Cerebellar nuclear complex (tissue), 1 donor: ENCODE measurements around the gene LTBR.

Experiments
- DNase-seq, 2 experiments: peaks; one replicate each; lab custom pipeline; 2025; lab: John Stamatoyannopoulos, UW

Gene LTBR

DNA sequence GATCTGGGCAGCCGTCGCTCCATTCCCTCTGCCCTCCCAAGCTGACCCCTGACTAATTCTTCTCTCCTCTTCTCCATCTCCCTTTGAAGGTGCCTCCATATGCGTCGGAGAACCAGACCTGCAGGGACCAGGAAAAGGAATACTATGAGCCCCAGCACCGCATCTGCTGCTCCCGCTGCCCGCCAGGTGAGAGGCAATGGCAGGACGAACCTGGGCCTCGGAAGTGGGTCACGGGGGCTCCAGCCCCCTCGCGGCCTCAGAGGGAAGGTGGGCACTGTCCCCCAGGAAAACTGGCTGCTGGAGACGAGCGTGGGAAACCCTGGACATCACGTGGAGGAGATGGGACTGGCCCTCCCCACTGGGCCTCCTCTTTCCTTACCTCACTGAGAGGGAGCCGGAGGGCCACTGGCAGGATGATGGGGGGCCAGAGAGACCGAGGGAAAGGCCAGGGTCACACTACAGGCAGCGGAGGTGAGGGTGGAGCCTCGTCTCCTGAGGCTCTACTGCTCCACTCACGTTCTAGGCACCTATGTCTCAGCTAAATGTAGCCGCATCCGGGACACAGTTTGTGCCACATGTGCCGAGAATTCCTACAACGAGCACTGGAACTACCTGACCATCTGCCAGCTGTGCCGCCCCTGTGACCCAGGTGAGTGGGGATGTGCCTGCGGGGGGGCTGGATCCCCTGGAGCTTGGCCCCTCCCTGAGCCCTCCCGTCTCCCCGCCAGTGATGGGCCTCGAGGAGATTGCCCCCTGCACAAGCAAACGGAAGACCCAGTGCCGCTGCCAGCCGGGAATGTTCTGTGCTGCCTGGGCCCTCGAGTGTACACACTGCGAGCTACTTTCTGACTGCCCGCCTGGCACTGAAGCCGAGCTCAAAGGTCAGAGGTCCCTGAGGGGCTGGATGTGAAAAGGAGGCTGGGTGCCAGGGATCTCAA, 806 bp downstream of the LTBR start:
- DNase-seq, result no peak

- no peak for DNase-seq
Observed at GRCh38 chr12:6386038-6386437, 2.1 kb downstream of the LTBR start.

DNA sequence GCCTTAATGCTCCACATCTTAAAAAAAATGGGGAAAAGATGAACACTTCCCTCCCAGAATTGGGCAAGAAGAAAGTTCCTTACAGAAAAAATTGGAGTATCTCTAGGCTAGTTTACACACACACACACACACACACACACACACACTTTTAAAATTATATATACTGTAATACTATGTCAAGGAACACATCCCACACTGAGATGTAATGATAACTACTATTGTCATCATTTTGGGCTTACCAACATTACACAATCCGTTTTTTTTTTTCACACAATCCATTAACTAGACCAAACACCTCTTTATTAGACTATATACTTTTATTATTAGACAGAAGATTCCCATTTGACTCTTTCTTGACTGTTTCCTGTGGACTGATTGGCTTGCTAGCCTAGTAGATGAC, 2.5 kb downstream of the LTBR start:
- DNase-seq, result no peak

- DNase-seq, result no peak
Observed at GRCh38 chr12:6387541-6387940, 3.6 kb downstream of the LTBR start.

DNA sequence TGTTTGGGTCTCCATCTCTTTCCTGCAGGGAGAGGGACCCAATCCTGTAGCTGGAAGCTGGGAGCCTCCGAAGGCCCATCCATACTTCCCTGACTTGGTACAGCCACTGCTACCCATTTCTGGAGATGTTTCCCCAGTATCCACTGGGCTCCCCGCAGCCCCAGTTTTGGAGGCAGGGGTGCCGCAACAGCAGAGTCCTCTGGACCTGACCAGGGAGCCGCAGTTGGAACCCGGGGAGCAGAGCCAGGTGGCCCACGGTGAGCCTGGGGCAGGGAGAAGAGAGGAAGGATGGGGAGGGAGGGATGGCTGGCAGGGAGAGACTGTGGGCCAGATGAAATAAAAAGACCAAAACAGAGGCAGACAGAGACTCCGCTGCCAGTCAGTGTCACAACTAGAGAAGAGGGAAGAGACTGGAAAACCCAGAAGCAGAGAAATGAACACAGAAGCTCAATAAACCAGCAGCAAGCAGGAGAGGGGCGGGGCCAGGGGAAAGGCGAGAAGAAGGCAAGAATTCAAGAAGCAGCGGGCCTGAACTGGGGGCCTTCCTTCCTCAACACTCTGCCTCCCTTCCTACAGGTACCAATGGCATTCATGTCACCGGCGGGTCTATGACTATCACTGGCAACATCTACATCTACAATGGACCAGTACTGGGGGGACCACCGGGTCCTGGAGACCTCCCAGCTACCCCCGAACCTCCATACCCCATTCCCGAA, 6.3 kb downstream of the LTBR start:
- DNase-seq, result no peak

DNA sequence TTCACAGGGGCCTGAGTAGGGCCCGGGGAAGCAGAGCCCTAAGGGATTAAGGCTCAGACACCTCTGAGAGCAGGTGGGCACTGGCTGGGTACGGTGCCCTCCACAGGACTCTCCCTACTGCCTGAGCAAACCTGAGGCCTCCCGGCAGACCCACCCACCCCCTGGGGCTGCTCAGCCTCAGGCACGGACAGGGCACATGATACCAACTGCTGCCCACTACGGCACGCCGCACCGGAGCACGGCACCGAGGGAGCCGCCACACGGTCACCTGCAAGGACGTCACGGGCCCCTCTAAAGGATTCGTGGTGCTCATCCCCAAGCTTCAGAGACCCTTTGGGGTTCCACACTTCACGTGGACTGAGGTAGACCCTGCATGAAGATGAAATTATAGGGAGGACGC, 7.1 kb downstream of the LTBR start:
- no peak for DNase-seq

DNA sequence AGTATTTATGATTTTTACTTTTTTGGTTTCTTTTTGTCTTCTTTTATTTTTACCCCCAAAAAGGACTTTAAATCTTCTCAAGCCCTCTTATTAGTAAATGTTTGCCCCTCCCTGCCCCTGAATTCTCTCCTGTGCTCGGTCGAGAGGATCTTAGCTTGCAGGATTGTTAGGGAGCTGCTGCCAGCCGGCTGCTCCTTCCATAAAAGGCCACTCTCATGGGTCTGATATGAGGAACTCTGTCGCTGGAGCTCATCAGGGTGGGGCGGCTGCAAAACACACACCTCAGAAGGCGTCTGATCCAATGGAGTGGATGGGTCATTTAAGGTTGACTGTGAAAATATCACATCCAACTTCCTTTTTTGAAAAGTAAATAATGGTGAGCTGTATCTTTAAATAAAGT, 8.5 kb downstream of the LTBR start:
- DNase-seq, result no peak

DNA sequence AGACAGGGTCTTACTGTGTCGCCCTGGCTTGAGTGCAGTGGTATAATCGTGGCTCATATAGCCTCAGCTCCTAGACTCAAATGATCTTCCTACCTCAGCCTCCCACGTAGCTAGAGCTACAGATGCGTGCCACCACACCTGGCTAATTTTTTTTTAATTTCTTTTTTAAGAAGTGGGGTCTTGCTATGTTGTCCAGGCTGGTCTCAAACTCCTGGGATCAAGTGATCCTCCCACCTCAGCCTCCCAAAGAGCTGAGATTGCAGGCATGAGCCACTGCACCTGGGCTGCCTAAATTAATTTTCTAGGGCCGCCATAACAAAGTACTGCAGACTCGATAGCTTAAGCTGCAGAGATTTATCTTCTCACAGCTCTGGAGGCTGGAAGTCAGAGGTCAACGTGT, 9.1 kb downstream of the LTBR start:
- no peak for DNase-seq

GRCh38 chr12:6394398-6394797, 10.4 kb downstream of the LTBR start:
- no peak for DNase-seq

DNA sequence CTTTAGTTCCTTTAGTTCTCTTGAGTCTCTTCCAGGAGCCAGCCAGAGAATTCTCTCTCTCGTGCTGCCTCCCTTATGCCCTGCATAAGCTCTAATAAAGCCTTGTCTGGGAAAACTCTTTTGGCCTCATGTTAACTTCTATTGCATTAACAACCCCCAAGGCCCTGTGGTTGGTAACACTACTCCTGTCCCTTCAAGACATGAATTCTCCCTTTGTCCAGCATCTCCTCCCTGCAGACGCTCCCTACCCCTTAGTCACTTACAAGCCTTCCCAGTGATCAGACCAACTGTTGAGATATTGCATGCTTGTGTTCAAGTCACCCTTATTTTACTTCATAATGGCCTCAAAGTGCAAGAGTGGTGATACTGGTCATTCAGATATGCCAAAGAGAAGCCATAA, 12.1 kb downstream of the LTBR start:
- no peak for DNase-seq

DNA sequence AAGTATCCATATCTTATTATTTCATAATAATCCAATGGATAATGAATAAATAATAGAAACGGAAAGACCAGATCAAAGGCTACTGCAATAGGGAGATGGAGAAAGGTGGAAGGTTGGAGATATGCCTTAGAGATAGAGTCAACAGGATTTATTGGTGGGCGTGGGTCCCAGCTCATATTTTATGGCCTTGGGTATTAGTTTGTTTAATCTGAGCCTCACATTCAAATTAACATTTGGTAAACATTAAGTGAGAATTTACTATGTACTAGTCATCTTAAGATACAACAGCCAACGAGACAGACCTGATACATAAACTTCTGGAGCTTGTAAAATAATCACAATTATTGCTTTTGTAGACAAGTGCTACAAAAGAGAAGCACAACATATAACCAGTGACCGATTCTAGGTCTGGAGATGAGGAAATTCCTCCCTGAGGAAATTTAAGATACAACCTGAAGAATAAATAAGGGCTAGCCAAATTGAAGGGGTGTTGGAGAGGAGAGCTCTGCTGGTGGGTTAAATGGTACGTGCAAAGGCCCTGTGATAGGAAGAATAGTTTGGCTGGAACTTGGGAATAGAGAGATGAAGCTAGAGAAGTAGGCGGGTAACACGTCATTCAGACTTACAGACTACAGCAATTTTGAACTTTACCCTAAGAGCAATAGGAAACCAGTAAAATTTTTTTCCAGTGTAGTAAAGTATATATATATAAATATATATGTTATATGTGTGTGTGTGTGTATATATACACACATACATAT, 16.1 kb downstream of the LTBR start:
- DNase-seq, result no peak

DNA sequence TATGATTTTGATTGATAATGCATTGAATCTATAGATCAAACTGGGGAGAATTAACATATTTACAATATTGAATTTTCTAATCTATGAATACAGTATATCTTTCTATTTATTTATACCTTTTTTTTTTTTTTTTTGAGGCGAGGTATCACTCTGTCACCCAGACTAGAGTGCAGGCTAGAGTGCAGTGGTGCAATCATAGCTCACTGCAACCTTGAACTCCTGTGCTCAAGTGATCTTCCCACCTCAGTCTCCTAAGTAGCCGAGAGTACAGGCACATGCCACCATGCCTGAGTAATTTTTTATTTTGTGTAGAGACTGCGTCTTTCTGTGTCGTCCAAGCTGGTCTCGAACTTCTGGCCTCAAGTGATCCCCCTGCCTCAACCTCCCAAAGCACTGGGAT, 20.4 kb downstream of the LTBR start:
- no peak for DNase-seq

DNA sequence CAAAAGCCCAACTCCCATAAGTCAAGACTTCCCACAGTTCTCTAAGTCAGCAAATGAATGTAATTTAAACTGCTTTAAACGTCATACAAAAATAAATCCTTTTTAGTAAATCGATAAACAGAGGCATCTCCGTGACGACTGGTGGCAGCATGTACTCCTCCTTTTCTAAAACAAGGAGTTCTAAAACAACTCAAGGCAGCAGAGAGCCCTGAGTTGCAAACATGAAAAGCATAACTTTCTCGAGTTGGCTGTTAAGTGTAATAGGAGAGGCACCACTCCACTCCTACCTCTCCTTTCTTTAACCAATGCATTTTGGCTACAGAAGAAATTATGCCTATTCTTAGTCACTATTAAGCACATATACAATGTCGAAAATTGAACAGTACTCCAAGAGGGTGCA, 22.0 kb downstream of the LTBR start:
- DNase-seq, result no peak

DNA sequence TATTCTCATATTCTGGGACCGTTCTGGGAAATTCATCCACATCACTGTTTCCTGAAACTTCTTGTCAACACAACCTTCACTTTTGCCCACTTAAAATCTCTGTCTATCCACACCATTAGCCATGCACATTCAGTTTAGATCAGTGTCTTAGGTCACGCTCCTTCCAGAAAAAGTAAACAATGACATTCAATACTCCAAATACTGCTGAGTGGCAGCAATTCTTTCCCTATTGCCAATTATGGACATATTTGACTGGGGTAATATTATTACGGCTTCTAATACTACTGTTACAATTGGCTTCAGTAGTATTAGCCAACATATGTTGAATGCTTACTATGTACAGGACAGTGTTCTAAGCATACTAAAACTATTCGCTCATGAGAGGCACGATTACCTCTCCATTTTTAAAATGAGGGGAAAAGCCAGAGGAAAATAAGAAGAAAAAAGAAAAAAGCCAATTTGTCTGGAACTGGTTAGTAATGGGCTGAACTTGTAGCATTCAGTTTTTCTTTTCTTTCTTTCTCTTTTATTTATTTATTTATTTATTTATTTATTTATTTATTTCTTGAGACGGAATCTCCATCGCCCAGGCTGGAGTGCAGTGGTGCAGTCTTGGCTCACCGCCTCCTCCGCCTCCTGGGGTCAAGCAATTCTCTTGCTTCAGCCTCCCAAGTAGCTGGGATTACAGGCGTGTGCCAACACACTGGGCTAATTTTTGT, 23.4 kb downstream of the LTBR start:
- DNase-seq, result no peak

DNA sequence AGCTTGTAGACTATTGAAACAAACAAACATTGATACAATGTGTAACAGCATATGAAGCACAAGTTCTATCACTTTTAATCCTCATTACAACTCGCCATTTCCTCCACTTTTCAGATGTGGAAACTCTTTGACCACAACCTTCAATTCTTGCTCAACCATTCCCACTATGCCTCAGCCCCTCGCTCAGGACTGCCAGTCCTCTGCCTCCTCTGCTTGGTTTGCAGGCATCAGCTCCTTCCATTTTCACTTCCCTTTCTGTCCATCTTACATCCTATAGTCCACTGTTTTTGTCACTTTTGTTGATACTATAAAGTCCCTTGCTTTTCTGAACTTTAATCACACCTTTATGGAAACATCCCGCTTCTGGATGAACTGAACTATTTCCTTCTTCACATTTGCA, 32.6 kb downstream of the LTBR start:
- DNase-seq, result no peak

GRCh38 chr12:6418796-6419195, 34.8 kb downstream of the LTBR start:
- DNase-seq, result no peak

GRCh38 chr12:6420364-6420763, 36.4 kb downstream of the LTBR start:
- no peak for DNase-seq

DNA sequence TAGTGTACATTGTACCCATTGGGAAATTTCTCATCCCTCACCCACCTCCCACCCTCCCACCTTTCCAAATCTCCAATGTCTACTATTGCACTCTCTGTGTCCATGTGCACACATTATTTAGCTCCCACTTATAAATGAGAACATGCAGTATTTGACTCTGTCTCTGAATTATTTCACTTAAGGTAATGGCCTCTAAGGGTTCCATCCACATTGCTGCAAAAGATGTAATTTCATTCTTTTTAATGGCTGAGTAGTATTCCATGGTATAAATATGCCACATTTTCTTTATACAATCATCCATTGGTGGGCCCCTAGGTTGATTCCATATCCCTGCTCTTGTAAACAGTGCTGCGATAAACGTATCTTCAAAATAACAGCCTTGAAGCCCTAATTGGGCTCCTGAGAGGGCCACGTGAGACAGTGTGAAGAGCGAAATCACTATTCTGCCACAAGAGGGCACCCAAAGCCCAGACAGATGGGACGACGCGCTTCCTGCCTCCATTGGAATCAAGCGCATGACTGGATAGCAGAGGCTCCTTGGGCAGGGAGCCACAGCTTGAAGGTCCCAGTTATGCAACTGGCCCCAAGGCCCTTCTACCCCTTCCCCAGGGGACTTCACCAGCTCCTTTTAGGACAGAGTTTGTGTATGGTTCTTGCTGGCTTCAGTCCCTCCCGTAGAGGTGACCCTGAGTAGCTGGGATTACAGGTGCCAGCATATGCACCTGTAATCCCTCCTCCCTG, 39.5 kb downstream of the LTBR start:
- DNase-seq, result peak in 1 of 2 experiments; percentile 45

GRCh38 chr12:6424008-6424347, 40.0 kb downstream of the LTBR start:
- DNase-seq, result no peak

DNA sequence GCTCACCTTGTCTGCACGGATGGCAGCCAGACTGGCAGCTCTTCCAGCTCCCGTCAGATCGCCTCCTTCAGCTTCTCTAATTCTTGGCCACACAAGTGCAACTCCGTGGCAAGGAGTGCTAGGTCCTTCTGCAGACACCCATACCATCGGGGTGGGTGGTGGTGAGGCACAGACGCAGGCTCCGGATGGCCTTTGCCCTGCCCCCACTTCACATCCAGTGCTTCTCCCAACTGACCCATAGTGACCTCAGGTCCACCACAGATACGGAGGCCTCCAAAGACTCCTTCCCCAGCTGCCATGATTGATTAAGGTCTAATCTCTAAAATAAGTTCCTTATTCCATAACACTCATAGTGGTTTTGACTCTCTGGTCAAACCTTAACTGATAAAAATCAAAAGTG, 40.9 kb downstream of the LTBR start:
- DNase-seq, result no peak
